Measurements from ENCODE around the gene ADAMTS18.
A peak's percentile ranks its signal among the peaks of the same experiment; 100 is the strongest.

ADAMTS18 gene

GRCh38 chr16:77353587-77354263 is 81.1 kb downstream of the ADAMTS18 start:
- Histone ChIP-seq H3K4me1 (no peaks in the 10 kb centered on the region), H3K4me3 (ENCODE audit: low read depth, low read length) (no peak overlapping the region), H3K36me3 (ENCODE audit: control insufficient read depth, insufficient read depth, low read length) (no peaks in the 10 kb centered on the region), H3K79me2 (no peaks in the 10 kb centered on the region), H2AFZ (no peak overlapping the region), H3K4me2 (ENCODE audit: low read length) (no peak overlapping the region), H3K9ac (no peak overlapping the region), H3K27me3 (ENCODE audit: control insufficient read depth, insufficient read depth, low read length) (no peaks in the 10 kb centered on the region), H3K27ac (no peak overlapping the region), H3K9me3 (ENCODE audit: control insufficient read depth, low read length) (no peaks in the 10 kb centered on the region)
- no peak for TF ChIP-seq CTCF (IDR thresholded peaks at IDR 0.05)

GRCh38 chr16:77344341-77344740 is 90.5 kb downstream of the ADAMTS18 start:
- no peaks in the 10 kb centered on the region for H3K4me1 ChIP-seq
- H3K4me2 ChIP-seq (ENCODE audit: low read length) = no peak overlapping the region
- no peak overlapping the region for H3K9ac ChIP-seq
- H3K79me2 ChIP-seq = no peaks in the 10 kb centered on the region
- H3K36me3 ChIP-seq (ENCODE audit: control insufficient read depth, insufficient read depth, low read length) = no peaks in the 10 kb centered on the region
- no peaks in the 10 kb centered on the region for H3K9me3 ChIP-seq (ENCODE audit: control insufficient read depth, low read length)
- no peaks in the 10 kb centered on the region for H3K27me3 ChIP-seq (ENCODE audit: control insufficient read depth, insufficient read depth, low read length)
- no peak overlapping the region for H2AFZ ChIP-seq
- no peak overlapping the region for H3K4me3 ChIP-seq (ENCODE audit: low read depth, low read length)
- TF ChIP-seq CTCF (IDR thresholded peaks at IDR 0.05) = no peak
- H3K27ac ChIP-seq = no peak overlapping the region

GRCh38 chr16:77336637-77337036 is 98.2 kb downstream of the ADAMTS18 start:
- no peaks in the 10 kb centered on the region for H3K27me3 ChIP-seq (ENCODE audit: control insufficient read depth, insufficient read depth, low read length)
- H3K4me2 ChIP-seq (ENCODE audit: low read length) = no peak overlapping the region
- no peak overlapping the region for H3K9ac ChIP-seq
- no peak overlapping the region for H2AFZ ChIP-seq
- no peak overlapping the region for H3K27ac ChIP-seq
- TF ChIP-seq CTCF (IDR thresholded peaks at IDR 0.05) = no peak
- H3K9me3 ChIP-seq (ENCODE audit: control insufficient read depth, low read length) = no peaks in the 10 kb centered on the region
- H3K4me1 ChIP-seq = no peaks in the 10 kb centered on the region
- H3K36me3 ChIP-seq (ENCODE audit: control insufficient read depth, insufficient read depth, low read length) = no peaks in the 10 kb centered on the region
- H3K79me2 ChIP-seq = no peaks in the 10 kb centered on the region
- no peak overlapping the region for H3K4me3 ChIP-seq (ENCODE audit: low read depth, low read length)

GRCh38 chr16:77335652-77336234 is 99.1 kb downstream of the ADAMTS18 start:
- Histone ChIP-seq H3K27me3 (ENCODE audit: control insufficient read depth, insufficient read depth, low read length) (no peaks in the 10 kb centered on the region), H3K79me2 (no peaks in the 10 kb centered on the region), H2AFZ (no peak overlapping the region), H3K9ac (no peak overlapping the region), H3K4me2 (ENCODE audit: low read length) (no peak overlapping the region), H3K4me1 (no peaks in the 10 kb centered on the region), H3K9me3 (ENCODE audit: control insufficient read depth, low read length) (no peaks in the 10 kb centered on the region), H3K27ac (no peak overlapping the region), H3K4me3 (ENCODE audit: low read depth, low read length) (no peak overlapping the region), H3K36me3 (ENCODE audit: control insufficient read depth, insufficient read depth, low read length) (no peaks in the 10 kb centered on the region)
- TF ChIP-seq CTCF (IDR thresholded peaks at IDR 0.05) = no peak

GRCh38 chr16:77332792-77333191 is 102.0 kb downstream of the ADAMTS18 start:
- no peak for TF ChIP-seq CTCF (IDR thresholded peaks at IDR 0.05)
- Histone ChIP-seq H3K4me1 (no peaks in the 10 kb centered on the region), H3K79me2 (no peaks in the 10 kb centered on the region), H3K9me3 (ENCODE audit: control insufficient read depth, low read length) (no peaks in the 10 kb centered on the region), H3K36me3 (ENCODE audit: control insufficient read depth, insufficient read depth, low read length) (no peaks in the 10 kb centered on the region), H3K9ac (no peak overlapping the region), H3K27ac (no peak overlapping the region), H2AFZ (no peak overlapping the region), H3K27me3 (ENCODE audit: control insufficient read depth, insufficient read depth, low read length) (no peaks in the 10 kb centered on the region), H3K4me3 (ENCODE audit: low read depth, low read length) (no peak overlapping the region), H3K4me2 (ENCODE audit: low read length) (peak overlapping the region; percentile 18)
